ENCODE measurements around the gene PVALEF. TPM values are rescaled to one million over a fixed set of nuclear protein-coding genes. Genes with fewer than 3 reads are reported as not detected.

PVALEF gene
- total RNA-seq, 1 experiment from 2014 or later, result not detected

DNA sequence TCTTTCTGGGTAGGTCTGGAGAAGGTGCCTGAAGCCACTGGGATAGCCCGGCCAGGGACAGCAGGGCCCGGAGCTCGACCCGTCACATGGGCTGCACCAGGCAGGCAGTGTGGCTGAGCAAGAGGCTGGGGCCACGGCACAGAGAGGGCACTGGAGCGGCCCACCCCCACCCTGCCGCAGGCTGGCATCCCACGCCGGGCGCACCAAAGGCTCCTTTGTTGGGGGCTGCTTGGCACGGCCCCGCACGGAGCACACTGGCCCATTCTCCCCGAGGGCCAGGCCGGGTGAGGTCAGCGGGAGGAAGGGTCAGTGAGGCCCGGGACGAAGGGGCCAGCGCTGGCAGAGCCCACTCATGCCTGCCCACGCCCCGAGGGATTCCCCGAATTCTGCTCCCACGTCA is 36.5 kb upstream of the PVALEF start:
- DNase-seq (ENCODE audit: low spot score), result no peak

DNA sequence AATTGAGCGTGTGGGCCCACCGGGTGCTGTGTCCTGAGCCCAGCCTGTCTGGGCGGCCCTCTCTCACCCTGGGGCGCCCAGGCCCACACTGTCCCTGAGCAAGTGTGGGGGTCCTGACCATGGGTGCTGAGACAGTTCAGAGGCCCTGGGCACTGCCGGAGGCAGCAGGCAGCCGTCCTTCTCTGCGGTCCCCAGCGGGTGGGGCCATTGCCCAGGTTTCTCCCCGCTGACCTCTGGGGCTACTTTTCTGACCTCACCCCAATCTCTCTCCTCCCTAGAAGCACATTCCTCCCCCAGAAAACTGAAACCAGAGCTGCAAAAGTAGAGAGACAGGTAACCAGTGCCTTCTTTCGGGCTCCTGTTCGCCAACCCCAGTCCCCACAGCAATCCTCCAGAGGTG is 36.0 kb upstream of the PVALEF start:
- DNase-seq (ENCODE audit: low spot score), result no peak

DNA sequence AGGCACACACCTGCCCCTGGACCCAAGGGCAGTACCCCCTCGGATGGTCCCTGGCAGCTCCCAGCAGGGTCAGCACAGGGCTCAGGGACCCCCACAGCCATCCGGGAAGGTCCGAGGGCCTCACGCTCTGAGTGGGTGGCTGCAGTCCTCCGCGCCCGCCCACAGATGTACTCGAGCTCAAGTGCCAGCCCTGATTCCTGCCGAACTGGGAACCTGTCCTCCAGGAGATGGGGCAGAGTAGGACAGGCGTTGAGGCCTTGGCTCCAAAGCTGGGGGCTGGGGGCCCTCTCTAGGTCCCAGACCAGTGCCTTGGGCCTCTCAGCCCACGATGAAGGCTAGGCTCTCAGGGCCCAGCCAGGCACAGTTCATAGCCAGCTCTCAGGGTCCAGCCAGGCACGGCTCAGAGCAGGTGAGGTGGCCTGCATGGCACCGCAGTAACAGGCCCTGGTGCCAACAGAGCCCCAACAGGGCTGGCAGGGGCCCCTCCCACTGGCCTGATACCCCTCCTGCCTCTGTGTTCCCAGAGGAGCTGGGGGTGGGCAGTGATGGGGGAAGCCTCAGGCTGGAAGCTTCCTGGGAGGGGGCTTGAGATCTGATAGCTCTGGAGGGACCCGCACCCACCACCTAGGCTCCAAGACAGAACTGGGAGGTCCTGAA is 35.5 kb upstream of the PVALEF start:
- no peak for DNase-seq (ENCODE audit: low spot score)

DNA sequence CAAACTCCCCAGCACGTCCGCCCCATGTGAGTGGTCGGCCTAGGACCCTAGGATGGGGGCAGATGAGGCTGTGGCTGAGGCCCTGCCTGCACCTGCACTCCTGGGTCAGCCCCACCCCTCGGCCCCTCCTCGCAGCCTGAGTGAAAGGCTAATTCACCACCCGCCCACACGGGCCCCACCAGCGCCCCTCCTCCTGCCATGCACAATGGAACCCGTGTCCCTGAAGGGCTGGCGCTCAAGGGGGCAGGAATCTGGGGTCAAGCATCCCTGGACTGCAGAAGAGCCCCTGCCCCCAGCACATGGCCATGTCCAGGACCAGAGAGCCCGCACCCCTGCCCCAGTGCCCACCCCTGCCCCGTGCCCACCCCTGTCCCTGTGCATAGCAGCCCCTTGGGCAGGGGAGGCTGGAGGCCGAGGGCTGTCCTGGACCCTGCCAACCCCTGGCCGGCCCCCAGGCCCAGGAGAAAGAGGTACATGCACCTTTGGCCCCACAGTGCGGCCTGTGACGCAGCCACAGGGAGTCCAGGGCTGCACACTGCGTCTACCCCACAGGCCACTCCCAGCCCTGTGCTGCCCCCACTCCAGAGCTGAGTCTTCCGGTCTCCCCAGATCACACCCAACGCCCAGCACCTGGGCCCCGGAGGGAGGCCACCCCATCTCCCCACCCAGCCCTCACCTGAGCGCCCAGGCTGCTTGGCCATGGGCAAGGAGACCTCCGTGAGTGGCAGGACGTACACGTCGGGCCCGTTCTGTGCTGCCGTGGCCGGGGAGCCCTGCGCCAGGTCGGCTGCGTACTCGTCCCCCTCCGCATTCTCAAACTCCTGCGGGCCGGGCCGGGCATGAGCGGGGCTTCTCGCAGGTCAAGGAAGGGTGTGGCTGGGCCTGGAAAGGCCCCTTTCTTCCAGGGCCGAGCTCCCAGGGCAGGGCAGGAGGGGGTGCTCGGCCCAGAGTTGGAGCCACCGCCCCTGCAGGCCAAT is 34.6 kb upstream of the PVALEF start:
- DNase-seq (ENCODE audit: low spot score), result no peak

DNA sequence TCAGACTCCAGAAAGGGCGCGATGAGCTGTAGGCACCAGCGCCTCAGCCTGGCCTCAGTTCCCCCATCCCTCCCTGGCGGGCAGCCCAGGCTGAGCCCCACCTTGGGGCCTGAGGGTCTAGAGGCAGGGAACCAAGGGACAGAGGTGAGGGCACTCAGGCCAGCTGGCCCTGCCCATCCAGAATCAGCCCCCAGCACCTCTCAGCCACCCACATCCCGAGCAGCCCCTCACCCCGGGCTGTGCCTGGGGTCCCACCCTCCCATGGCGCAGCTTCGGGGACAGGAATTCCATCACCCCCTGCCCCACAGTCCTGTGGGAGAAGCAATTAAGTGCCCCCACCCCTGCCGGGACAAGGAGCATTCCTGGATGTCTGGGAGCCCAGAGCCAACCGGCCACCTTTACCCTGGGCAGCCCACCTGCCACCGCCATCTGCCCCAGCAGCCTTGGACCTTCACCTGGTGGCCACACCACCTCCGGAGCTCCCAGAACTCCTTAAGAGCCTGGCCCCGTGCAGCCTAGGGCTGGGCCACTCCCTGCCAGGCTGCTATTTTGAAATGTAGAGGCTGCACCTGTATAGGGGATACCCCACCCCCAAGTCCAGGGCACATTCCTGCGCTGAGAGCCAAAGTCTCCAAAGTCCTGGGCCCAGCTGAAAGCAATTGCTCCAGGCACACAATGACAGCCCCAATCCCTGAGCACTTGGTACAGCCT is 33.7 kb upstream of the PVALEF start:
- DNase-seq (ENCODE audit: low spot score), result no peak

DNA sequence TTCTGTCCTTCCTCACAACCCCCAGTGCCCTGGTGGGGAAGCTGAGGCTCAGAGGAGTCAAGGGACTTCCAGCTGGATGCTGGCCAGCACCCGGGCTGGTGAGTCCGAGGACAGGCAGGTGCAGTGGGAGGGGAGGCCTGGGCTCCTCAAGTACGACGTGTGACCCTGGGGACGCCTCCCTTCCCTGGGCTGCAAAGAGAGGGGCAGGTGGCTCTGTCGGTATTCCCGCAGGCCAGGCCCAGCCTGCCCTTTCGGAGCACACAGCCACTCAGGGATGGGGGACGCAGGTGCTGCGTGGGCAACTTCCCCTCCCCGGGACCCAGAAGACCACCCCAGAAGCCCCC is 33.1 kb upstream of the PVALEF start:
- no peak for DNase-seq (ENCODE audit: low spot score)

DNA sequence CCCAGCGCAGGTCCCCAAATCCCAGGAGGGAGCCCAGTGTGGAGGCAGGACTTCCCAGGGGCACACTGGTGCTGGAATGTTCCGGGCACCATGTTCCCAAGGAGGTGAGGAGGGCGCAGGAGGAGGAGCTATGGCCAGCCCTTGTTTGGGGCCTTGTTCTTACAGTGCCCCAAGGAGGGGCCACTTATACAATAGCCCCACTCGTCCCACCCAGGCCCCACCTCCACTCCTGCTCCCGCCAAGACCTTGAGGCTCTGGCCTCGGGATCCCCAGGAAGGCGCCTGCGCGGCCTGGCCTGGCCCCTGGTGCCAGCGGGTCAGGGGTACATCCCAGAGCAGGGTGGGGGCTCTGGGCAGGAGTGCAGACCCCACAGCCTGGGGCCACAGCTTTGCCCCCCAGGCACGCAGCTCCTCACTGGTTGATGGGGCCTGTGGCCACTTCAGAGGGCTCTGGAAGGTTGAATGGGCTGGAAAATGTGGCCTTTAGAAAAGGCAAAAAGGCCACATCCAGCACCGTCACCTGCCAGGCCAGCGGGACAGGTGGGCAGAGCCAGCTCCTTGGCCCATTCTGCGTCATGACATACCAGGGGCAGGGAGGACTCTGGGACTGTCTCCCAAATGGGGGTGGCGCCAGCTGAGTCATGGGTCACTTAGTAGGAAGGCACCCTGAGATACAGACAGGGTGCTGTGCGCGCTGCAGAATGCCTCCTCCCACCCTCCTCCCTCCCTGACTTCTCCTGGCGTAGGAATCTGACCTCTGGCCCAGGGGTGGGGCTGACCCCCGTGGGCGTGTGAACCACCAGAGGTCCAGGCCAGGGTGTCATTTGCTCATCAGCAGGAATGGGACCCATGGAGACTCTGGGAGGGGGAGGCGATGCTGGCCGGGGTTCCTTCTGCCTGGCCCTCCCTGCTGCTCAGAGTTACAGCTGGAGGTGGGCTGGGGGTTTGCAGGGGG is 32.3 kb upstream of the PVALEF start:
- DNase-seq (ENCODE audit: low spot score), result no peak

DNA sequence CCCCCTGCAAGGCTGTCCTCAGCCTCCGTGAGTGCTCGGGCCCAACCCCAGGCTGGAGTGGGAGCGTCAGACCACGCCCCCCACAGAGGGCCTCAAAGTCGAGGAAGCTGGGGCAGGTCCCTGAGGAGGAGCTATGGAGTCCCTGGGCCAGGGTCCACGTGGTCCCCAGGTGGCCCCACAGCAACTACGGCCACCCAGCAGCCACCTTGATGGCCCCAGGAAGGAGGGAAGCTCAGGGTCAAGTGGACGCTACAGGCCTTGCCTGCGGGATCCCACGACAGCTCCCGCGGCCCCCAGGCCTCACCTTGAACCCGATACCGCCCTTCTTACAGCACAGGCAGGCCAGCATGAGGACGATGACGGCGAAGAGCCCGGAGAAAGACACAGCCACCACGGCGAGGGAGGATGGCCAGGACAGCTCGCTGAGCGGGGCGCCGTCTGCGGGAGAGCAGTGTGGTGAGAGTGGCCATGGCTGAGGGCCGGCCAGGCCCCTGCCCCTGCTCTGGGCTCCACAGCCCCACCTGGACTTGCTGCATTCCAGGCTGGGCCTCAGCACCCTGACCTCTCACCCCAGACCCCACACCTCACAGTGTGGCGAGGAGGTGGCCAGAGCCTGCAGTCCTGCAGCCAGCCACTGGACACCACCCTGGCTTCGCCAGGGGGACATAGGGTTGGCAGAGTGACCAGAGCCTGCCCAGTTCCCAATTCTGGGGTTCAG is 31.1 kb upstream of the PVALEF start:
- DNase-seq (ENCODE audit: low spot score), result no peak

DNA sequence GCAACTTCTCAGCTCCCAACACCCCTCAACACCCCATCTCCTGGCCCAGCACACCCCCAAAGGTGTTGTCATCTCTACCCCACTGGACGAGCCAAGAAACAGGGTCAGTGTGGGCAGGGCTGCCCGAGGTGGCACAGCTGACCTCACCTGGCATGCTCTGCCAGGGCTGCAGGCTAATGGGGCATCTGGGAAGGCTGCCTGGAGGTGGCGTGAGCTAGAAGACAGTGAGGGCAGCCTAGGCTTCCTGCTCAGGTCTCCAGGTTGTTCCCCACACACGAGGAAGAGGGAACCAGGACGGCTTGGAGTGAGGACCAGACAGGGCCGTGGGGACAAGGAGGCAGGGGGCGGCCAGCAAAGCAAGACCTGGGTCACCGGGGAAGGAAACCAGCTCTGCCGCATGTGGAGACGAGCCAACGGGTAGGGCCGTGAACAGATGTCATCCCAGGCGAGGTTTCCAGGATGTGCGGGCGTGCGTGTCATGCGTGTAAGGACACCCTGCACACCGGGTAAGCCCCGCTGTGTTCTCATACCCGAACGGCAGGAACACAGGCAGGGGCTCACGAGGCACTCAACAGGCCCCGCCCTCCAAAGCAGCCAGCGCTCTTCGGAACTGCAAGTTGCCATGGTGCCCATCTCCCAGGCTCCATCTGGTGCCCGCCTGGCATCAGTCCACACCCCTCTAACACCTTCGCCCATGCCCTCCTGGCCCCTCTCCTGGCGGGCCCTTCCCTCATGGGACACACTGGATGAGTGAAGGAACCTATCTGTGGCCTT is 29.6 kb upstream of the PVALEF start:
- DNase-seq (ENCODE audit: low spot score), result no peak

DNA sequence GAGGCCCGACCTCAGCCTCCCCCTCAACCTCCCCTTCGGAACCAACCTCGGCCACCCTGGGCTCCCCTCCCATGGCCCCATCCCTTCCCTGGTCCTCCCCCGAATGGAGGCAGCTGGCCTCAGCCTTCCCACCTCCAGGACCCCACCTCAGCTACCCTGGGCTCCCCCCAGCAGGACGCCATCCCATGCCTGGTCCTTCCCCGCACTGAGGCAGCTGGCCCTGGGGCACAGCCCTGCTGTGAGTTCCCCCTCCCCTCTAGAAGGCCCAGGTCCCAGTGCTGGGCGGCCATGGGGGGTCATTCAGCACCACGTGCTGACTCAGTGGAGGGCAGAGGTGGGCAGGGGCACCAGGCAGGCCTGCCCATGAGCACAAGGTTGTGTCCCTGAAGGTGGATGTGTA is 28.9 kb upstream of the PVALEF start:
- DNase-seq (ENCODE audit: low spot score), result no peak

DNA sequence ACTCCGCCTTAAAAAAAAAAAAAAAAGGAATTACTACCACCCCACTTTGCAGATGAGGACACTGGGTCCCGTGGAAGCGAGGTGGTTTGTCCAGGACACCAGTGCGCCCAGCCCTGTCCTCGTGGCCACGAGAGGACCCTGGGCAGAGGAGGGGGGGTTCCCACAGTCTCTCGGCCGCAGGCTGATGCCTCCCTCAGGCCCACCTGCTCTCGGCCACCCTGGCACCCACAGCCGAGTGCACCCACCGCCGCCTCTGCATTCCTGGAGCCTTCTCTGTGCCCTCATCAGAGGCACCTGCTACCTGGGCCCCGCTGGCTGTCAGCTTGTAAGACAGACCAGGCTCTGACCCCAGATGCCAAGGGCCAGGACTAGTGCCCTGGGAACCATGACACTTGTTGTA is 28.1 kb upstream of the PVALEF start:
- DNase-seq (ENCODE audit: low spot score), result no peak

DNA sequence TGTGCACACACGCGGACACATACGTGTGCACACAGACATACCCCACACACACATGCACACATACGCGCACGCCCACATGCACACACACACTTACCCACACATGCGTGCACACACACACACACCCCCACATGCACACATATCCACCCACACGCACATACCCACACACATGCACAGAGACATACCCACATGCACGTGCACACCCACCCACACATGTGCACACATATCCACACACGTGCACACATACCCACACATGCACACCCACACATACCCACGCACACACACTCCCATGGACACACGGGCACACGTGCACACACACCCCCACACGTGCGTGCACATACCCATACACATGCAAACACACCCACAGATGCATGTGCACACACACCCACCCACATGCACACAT is 27.2 kb upstream of the PVALEF start:
- DNase-seq (ENCODE audit: low spot score), result no peak

DNA sequence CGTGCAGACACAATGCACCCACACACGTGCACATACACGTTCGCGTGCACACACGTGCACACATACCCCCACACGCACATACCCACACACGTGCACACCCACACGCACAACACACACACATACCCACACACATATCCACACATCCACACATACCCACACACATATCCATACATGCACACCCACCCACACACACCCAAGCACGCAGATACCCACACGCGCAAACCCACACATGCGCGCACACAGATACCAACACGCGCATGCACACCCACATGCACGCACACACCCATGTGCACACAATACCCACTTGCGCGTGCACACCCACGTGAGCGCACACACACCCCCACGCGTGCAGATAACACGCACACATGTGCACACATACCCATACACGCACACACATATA is 26.8 kb upstream of the PVALEF start:
- DNase-seq (ENCODE audit: low spot score), result no peak

DNA sequence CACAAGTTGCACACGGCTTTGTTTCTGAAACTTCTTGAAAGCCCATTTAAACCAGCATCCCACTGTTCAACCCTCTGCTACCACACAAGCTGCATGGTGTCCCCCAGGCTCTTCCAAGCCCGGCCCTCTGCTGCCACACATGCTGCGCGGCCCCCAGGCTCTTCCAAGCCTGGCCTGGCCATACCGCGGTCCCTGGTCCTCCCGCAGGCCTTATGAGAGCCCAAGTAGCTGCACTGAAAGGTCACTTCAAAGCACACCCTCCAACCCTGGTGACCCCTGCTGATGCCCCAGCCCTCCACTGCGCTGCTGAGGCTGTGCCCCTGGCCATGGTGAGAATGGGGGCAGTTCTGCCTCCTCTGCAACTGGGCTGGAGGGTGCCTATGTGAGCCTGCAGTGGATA is 25.9 kb upstream of the PVALEF start:
- DNase-seq (ENCODE audit: low spot score), result no peak

DNA sequence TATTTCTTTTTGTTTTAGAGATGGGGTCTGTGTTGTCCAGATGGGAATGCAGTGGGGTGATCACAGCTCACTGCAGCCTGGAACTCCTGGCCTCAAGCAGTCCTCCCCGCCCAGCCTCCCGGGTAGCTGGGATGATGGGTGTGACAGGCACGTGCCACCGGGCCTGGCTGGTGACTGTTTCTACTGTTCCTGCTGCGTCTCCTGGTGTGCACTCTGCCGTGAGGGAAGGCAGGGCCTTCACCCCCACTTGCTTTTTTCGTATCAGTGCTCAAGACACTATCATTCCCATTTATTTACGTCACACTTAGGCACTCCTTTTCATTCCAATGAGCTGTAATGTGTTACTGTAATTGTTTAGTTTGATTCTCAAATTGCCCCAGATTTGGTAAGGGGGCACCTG is 25.3 kb upstream of the PVALEF start:
- DNase-seq (ENCODE audit: low spot score), result no peak

DNA sequence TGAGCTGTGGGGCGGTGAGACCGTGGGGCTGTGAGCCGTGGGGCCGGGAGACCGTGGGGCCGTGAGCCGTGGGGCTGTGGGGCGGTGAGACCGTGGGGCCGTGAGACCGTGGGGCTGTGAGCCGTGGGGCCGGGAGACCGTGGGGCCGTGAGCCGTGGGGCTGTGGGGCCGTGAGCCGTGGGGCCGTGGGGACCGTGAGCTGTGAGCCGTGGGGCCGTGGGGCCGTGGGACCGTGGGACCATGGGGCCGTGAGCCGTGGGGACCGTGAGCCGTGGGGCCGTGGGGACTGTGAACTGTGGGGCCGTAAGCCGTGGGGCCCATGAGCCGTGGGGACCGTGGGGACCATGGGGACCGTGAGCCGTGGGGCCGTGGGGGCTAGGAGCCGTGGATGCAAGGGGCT is 24.6 kb upstream of the PVALEF start:
- DNase-seq (ENCODE audit: low spot score), result no peak

DNA sequence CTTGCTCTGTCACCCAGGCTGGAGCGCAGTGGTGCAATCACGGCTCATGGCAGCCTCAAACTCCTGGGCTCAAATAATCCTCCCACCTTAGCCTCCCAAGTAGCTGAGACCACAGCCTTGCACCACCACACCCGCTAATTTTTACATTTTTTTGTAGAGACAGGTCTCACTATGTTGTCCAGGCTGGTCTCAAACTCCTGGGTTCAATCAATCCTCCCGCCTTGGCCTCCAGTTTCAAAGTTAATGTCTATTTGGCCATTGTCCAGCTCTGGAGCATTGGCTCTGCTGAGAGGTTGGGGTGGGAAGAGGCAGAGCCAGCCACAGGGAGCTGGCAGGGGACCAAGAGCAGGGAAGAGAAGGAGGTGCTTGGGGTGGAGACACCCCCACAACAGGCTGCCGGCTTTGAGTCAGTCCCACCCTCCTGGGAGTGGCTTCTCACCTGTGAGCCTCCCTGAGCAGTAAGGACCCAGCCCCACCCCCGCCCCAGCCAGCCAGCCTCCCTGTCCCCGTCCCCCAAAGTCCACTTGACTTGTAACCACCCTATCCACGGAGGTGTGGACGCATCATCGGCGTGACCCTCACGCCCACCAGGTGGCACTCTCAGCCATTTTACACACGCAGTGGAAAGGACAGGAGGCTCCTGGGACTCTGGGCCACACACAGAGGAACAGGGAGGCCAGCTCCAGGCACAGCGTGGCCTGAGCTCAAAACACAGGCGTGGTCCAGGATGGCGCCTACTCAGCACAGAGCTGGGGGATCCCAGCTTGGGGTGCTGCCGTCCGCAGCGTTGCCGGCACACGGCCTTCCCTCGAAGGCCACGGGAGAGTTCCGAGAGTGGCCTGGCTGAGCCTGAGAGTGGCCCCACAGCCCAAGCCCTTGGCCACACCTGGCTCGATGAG is 22.8 kb upstream of the PVALEF start:
- DNase-seq (ENCODE audit: low spot score), result peak; percentile 88

DNA sequence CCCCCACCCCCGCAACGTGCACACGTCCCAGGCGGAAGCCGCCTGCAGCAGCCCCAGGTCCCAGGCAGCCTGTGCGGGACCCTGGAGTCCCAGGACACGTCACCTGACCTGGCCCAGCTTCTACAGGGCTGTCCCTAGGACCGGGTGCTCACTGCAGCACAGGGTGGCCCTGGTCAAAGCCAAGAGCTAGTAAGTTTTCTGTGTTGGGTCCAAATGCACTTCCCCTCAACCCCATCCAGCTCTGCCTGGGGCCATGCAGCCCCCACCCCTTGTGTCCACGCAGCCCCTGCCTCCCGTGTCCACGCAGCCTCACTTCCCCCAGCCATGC is 22.1 kb upstream of the PVALEF start:
- DNase-seq (ENCODE audit: low spot score), result no peak

DNA sequence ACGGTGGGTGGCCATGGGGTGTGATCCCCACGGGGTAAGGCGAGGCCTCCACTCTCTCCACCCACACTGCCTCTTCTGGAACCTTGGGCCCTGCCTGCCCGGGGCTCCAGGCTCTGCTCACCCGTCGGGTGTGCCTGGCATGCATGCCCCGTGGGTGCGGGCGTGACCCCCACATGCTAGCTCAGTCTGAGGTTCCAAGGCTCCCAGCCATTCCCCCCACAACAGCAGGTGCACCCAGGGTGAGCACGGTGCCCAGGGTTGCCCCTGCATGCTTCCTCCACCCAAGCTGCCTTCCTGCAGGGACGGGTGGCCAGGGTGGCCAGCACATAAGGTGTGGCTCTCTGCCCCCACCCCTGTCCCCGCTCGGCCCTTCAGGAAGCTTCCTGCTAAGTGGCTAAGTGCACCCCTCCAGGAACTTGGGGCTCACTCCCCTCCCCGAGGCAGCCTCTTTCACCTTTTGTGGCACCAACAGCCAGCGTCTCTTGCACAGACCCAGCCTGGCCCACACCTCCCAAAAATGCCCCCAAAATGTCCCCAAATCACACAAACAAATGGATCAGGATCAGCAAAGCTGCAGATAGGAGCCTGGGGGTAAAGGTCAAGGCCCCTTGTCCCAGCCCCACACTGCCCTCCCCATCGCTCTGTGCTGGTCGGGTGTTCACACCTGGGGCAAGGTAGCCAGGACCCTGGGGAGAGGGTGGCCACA is 21.4 kb upstream of the PVALEF start:
- DNase-seq (ENCODE audit: low spot score), result no peak
